Thymus (tissue), 11 donors: ENCODE data around the gene FAM3D. TPM values are rescaled to one million over a fixed set of nuclear protein-coding genes. Genes with fewer than 3 reads are reported as not detected.

ENCODE experiments used
- DNase-seq, 9 donors: peaks; one replicate each; pipeline ENCODE4 v3.0.0-alpha.2; 2013; ENCODE audit warnings: low spot score in 9 of 9, low read depth in 6 of 9, missing footprints in 1 of 9
- H3K27ac ChIP-seq, 2 donors: one replicate each; pipeline ENCODE4 v1.5.1; 2013; ENCODE audit warnings: control low read depth in 1 of 2, low read depth in 1 of 2, low read length in 1 of 2, mild to moderate bottlenecking in 1 of 2, moderate library complexity in 1 of 2
- H3K27me3 ChIP-seq, 2 donors: one replicate each; pipeline ENCODE4 v1.5.1; 2013; ENCODE audit warnings: low read length in 1 of 2; ENCODE audit not compliant: control insufficient read depth in 2 of 2, insufficient read depth in 1 of 2
- H3K36me3 ChIP-seq, 2 donors: one replicate each; pipeline ENCODE4 v1.5.1; 2013; ENCODE audit warnings: low read length in 1 of 2, mild to moderate bottlenecking in 1 of 2, moderate library complexity in 1 of 2; ENCODE audit not compliant: control insufficient read depth in 2 of 2, insufficient read depth in 2 of 2
- H3K4me1 ChIP-seq, 2 donors: one replicate each; pipeline ENCODE4 v1.5.1; 2013; ENCODE audit warnings: low read length in 2 of 2; ENCODE audit not compliant: control insufficient read depth in 2 of 2, insufficient read depth in 2 of 2
- H3K4me3 ChIP-seq, 2 donors: one replicate each; pipeline ENCODE4 v1.5.1; 2013; ENCODE audit warnings: low read length in 2 of 2, control low read depth in 1 of 2, mild to moderate bottlenecking in 1 of 2
- H3K9me3 ChIP-seq, 2 donors: one replicate each; pipeline ENCODE4 v1.5.1; 2013; ENCODE audit warnings: low read length in 1 of 2, mild to moderate bottlenecking in 1 of 2; ENCODE audit not compliant: control insufficient read depth in 2 of 2, insufficient read depth in 1 of 2
- WGBS: extraction: QIAGEN DNeasy Blood & Tissue Kit; methylation state at CpG from one replicate; pipeline ENCODE4 v1.1.7; 2013; 5-methylcytosine and 5-hydroxymethylcytosine counted together
- polyA plus RNA-seq: library from polyadenylated mRNA; stranded (reverse); fragments of 200-250 nt; gene quantifications from one replicate; pipeline ENCODE4 v1.2.3, GENCODE V29; 2013
- total RNA-seq: library from RNA; stranded (reverse); fragments of 120-200 nt; gene quantifications from one replicate; pipeline ENCODE4 v1.2.4, GENCODE V29; 2013
- donor health status: healthy.

FAM3D gene
- total and polyA plus RNA-seq, 2 donors, result 0.14 to 8.1 TPM

DNA sequence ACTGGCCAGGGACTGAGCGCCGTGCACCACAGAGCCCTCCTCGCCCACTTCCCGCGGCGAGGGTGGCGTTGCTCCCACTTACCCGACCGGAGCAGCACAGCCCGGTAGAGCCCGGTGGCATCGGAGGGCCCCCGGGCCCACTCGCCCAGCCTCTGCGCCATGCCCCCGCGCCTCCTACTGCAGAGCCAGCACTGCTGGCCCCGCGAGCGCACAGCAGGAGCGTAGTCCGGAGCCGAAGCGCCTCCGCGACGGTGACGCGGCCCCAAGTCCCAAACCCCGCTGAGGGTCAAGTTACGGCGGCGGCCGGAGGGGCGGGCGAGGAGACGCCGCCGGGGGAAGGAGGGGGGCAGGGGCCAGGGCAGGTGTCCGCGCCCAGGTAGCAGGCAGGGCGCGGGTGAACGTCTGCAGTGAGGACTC, 79.8 kb downstream of the FAM3D start:
- Histone ChIP-seq H3K27ac (no peak overlapping the region), H3K27me3 (peaks cover 27 to 58% of the 10 kb centered on the region in 2 donors), H3K4me3 (peak overlapping the region in 1 of 2 donors; percentile 25), H3K9me3 (peaks cover 0 to 5% of the 10 kb centered on the region in 2 donors), H3K4me1 (peaks cover 0 to 6% of the 10 kb centered on the region in 2 donors), H3K36me3 (no peaks in the 10 kb centered on the region)
- 15% methylated on average over 44 of the region's 44 CpGs for whole genome bisulfite sequencing
- no peak for DNase-seq

DNA sequence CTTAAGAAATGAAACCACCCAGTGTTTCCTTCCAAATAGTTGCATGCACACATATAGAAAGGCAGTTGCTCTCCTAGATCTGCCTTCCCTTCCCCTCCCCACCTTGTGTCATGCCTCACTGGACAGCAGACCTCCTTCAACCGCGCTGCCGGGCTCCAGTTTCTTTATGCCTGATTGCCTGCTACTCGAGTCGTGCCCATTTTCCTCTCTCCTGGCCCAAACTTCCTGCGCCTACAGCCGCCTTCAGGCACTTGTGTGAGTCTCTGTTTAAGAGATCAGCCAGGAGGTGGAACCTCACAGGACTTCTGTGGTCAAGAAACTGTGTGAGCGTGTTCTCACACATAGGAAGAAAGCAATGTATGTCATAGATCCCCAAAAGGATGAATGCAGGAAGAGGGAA, 80.6 kb downstream of the FAM3D start:
- peak overlapping the region in 1 of 2 donors; percentile 26 for H3K27ac ChIP-seq
- peaks cover 2 to 14% of the 10 kb centered on the region in 2 donors for H3K4me1 ChIP-seq
- peak overlapping the region in 1 of 2 donors; percentile 39 for H3K4me3 ChIP-seq
- 39% methylated on average over 8 of the region's 8 CpGs for WGBS
- peaks cover 27 to 55% of the 10 kb centered on the region in 2 donors for H3K27me3 ChIP-seq
- peaks cover 0 to 3% of the 10 kb centered on the region in 2 donors for H3K9me3 ChIP-seq
- no peak for DNase-seq
- no peaks in the 10 kb centered on the region for H3K36me3 ChIP-seq

GRCh38 chr3:58585005-58585786, 81.4 kb downstream of the FAM3D start:
- Histone ChIP-seq H3K4me3 (peak overlapping the region; percentile 38 to 39), H3K9me3 (peaks cover 0 to 3% of the 10 kb centered on the region in 2 donors), H3K36me3 (no peaks in the 10 kb centered on the region), H3K27ac (peak overlapping the region; percentile 47 to 76), H3K4me1 (peaks cover 2 to 17% of the 10 kb centered on the region in 2 donors), H3K27me3 (peaks cover 27 to 55% of the 10 kb centered on the region in 2 donors)
- WGBS, result 7% methylated on average over 46 of the region's 46 CpGs
- DNase-seq, result peak in 4 of 9 donors; percentile 13 to 47 (median 28)

GRCh38 chr3:58584690-58585004, 81.9 kb downstream of the FAM3D start:
- H3K9me3 ChIP-seq, result peaks cover 0 to 3% of the 10 kb centered on the region in 2 donors
- no peak for DNase-seq
- H3K4me1 ChIP-seq, result peaks cover 2 to 17% of the 10 kb centered on the region in 2 donors
- no peak overlapping the region for H3K27ac ChIP-seq
- 44% methylated on average over 10 of the region's 10 CpGs for WGBS
- H3K27me3 ChIP-seq, result peaks cover 27 to 55% of the 10 kb centered on the region in 2 donors
- no peaks in the 10 kb centered on the region for H3K36me3 ChIP-seq
- H3K4me3 ChIP-seq, result peak overlapping the region; percentile 38 to 39

Other genes with a start within 250 kb of the FAM3D start
- gene PDHB, start 232.9 kb downstream of the FAM3D start, total RNA-seq, result 74.4 TPM
- gene PDHB, start 232.9 kb downstream of the FAM3D start, polyA plus RNA-seq, result 86.0 TPM
- gene KCTD6, start 174.7 kb downstream of the FAM3D start, total RNA-seq, result 8.6 TPM
- 27.7 TPM for gene KCTD6, start 174.7 kb downstream of the FAM3D start, polyA plus RNA-seq
- 4.7 TPM for gene ACOX2, start 129.6 kb downstream of the FAM3D start, total RNA-seq
- 12.2 TPM for gene ACOX2, start 129.6 kb downstream of the FAM3D start, polyA plus RNA-seq
- 7.9 TPM for gene FAM107A, start 89.4 kb downstream of the FAM3D start, total RNA-seq
- 63.9 TPM for gene FAM107A, start 89.4 kb downstream of the FAM3D start, polyA plus RNA-seq